GM21529 (cell line): ENCODE data around the gene SEMA5A.
"Not testable (repeated sequence)": the region's sequence is repeated elsewhere in the genome, so short reads cannot be mapped to it uniquely, and the experiment has no call there.

ENCODE experiments used
- ATAC-seq: cut with Tn5 transposase; IDR thresholded peaks from one replicate; pipeline ENCODE4 v1.9.1; 2021; ENCODE audit not compliant: unreplicated experiment

Gene SEMA5A

GRCh38 chr5:9374025-9374424, 171.8 kb downstream of the SEMA5A start:
- ATAC-seq, result no peak

- ATAC-seq, result no peak
These were observed 172.3 kb downstream of the SEMA5A start for GRCh38 chr5:9373571-9373970.

GRCh38 chr5:9370256-9370655, 175.6 kb downstream of the SEMA5A start:
- ATAC-seq, result no peak

GRCh38 chr5:9365512-9365911, 180.4 kb downstream of the SEMA5A start:
- no peak for ATAC-seq

- no peak for ATAC-seq
These were observed 182.4 kb downstream of the SEMA5A start for GRCh38 chr5:9363449-9363848.

GRCh38 chr5:9363026-9363425, 182.8 kb downstream of the SEMA5A start:
- peak; percentile 56 for ATAC-seq

- peak; percentile 60 for ATAC-seq
These were observed 183.3 kb downstream of the SEMA5A start for GRCh38 chr5:9362600-9362999.

GRCh38 chr5:9361835-9362234, 184.0 kb downstream of the SEMA5A start:
- ATAC-seq, result peak; percentile 63

GRCh38 chr5:9358961-9359685, 186.8 kb downstream of the SEMA5A start:
- ATAC-seq, result no peak

- no peak for ATAC-seq
These were observed 189.5 kb downstream of the SEMA5A start for GRCh38 chr5:9356351-9356825.

- no peak for ATAC-seq
These were observed 191.4 kb downstream of the SEMA5A start for GRCh38 chr5:9354336-9355081.

- ATAC-seq, result not testable (repeated sequence)
These were observed 192.8 kb downstream of the SEMA5A start for GRCh38 chr5:9353048-9353447.

- no peak for ATAC-seq
These were observed 194.3 kb downstream of the SEMA5A start for GRCh38 chr5:9351546-9351945.

GRCh38 chr5:9350301-9350797, 195.5 kb downstream of the SEMA5A start:
- ATAC-seq, result no peak

GRCh38 chr5:9348401-9348996, 197.4 kb downstream of the SEMA5A start:
- ATAC-seq, result no peak

- ATAC-seq, result no peak
These were observed 198.2 kb downstream of the SEMA5A start for GRCh38 chr5:9347541-9348295.

- no peak for ATAC-seq
These were observed 198.8 kb downstream of the SEMA5A start for GRCh38 chr5:9347032-9347431.

GRCh38 chr5:9344751-9345240, 201.1 kb downstream of the SEMA5A start:
- no peak for ATAC-seq

- no peak for ATAC-seq
These were observed 202.6 kb downstream of the SEMA5A start for GRCh38 chr5:9343146-9343850.

- no peak for ATAC-seq
These were observed 203.6 kb downstream of the SEMA5A start for GRCh38 chr5:9342161-9342787.
